Fibroblast of lung (primary cell): ENCODE data around the gene OLFML3.
"Not testable (repeated sequence)": the region's sequence is repeated elsewhere in the genome, so short reads cannot be mapped to it uniquely, and the experiment has no call there.

Experiments used
- CTCF ChIP-seq, 2 donors: IDR thresholded peaks in 1 of 2; conservative IDR thresholded peaks in 1 of 2; 1 replicate in 1 of 2; 2 replicates in 1 of 2; pipeline ENCODE4 v1.5.1; 2011 to 2012; ENCODE audit warnings: low read length in 2 of 2, control low read depth in 1 of 2, inconsistent platforms in 1 of 2, low read depth in 1 of 2, mild to moderate bottlenecking in 1 of 2
- EZH2 ChIP-seq: IDR thresholded peaks from 2 replicates; pipeline ENCODE4 v1.5.1; 2012; ENCODE audit warnings: low read length, control low read depth, mild to moderate bottlenecking; ENCODE audit errors: missing control alignments

GRCh38 chr1:114019724-114020123 is 40.5 kb downstream of the OLFML3 start:
- not testable (repeated sequence) for TF ChIP-seq CTCF (conservative IDR thresholded peaks at IDR 0.05 in 1 of 2, IDR thresholded peaks at IDR 0.05 in 1 of 2; ENCODE audit: low read depth in 1 of 2, low read length in 2 of 2); EZH2
